Retinal pigment epithelial cell (primary cell): ENCODE measurements around the gene CCDC78.

Source experiments
- DNase-seq: peaks from one replicate; pipeline ENCODE4 v3.0.0-alpha.2; 2010; ENCODE audit warnings: low read depth
- H3K4me3 ChIP-seq: 2 replicates; pipeline ENCODE4 v1.5.1; 2011; ENCODE audit warnings: mild to moderate bottlenecking, low read length, control low read depth, moderate library complexity
- TF ChIP-seq, protein P1 (sequence below): conservative IDR thresholded peaks from 2 replicates; pipeline ENCODE4 v1.5.1; 2011; ENCODE audit warnings: low read depth, low read length, control low read depth, inconsistent platforms

Gene CCDC78

DNA sequence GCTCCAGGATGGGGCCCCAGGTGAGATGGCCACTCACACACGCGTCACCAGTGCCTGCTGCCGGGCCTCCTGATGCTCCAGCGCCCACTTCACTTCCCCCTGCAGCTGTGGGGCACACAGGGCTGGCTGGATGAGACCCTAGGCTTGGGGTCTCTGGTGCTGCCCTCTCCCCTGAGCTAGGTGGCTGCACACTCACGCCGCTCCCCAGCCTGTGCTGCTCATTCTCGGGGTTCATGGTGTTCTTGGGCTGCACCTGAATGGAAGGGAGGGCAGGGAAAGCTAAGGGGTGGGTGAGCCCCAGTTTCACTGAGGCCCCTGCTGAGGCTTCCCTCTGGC lies 1.2 kb downstream of the CCDC78 start:
- TF ChIP-seq, protein P1, sequence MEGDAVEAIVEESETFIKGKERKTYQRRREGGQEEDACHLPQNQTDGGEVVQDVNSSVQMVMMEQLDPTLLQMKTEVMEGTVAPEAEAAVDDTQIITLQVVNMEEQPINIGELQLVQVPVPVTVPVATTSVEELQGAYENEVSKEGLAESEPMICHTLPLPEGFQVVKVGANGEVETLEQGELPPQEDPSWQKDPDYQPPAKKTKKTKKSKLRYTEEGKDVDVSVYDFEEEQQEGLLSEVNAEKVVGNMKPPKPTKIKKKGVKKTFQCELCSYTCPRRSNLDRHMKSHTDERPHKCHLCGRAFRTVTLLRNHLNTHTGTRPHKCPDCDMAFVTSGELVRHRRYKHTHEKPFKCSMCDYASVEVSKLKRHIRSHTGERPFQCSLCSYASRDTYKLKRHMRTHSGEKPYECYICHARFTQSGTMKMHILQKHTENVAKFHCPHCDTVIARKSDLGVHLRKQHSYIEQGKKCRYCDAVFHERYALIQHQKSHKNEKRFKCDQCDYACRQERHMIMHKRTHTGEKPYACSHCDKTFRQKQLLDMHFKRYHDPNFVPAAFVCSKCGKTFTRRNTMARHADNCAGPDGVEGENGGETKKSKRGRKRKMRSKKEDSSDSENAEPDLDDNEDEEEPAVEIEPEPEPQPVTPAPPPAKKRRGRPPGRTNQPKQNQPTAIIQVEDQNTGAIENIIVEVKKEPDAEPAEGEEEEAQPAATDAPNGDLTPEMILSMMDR: no peak
- H3K4me3 ChIP-seq: no peak overlapping the region
- no peak for DNase-seq

DNA sequence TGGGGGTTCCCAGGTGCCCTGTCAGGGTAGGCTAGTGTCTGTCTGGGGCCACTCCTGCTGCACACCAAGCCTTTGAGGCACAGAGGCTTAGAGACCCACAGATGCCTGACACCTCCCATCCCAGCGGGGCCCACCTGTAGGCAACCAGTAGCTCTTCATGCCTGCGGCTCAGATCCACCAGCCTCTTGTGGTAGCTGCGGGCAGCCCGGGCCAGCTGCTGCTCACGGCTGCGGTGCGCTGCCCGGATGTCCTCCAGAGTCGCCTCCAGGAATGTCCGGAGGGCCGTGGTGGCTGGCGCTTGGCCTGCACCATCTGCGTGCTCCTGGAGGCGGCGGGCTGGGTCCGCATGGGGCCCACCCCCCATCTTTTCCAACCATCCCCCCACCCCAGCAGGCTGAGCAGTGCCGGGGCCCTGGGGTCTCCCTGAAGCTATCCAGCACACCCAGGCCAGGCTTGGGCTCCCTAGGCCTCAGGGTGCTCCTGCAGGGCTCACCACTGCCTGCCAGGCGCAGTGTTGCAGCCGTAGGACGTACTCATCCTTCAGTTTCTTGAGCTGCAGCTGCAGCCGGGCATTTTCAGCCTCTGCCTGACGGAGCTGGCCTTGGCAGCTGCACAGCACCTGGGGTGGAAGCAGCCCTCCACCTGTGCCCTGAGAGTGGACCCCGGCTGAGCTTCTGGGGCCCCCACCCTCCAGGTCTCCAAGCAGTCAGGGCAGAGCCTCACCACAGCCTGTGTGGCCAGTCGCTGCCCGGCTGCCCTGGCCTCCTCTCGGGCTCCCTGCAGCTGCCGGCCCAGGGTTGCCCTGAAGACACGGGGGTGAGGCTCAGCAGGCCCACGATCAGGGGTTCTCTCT lies 1.8 kb downstream of the CCDC78 start:
- no peak for DNase-seq
- H3K4me3 ChIP-seq: no peak overlapping the region
- TF ChIP-seq, protein P1: no peak

DNA sequence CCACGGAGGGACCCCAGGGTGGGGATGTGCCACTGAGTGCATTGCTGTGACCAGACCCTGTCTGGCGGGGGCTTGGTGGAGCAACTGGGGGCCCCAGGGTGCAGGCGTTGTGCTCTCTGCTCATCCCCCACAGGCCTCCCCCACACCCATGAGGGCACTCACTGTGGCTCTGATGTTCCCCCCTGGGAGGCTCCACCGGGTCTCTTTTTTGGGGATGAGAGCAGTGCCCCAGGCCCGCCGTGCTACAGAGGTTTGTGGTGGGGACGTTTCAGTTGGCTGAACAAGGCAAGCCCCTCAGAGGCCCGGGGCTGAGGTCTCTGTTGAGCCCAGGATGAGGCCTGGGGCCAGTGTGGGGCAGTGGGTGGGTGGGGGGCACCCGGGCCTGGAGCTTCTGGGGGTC lies 2.5 kb downstream of the CCDC78 start:
- TF ChIP-seq, protein P1: no peak
- DNase-seq: no peak
- no peak overlapping the region for H3K4me3 ChIP-seq

DNA sequence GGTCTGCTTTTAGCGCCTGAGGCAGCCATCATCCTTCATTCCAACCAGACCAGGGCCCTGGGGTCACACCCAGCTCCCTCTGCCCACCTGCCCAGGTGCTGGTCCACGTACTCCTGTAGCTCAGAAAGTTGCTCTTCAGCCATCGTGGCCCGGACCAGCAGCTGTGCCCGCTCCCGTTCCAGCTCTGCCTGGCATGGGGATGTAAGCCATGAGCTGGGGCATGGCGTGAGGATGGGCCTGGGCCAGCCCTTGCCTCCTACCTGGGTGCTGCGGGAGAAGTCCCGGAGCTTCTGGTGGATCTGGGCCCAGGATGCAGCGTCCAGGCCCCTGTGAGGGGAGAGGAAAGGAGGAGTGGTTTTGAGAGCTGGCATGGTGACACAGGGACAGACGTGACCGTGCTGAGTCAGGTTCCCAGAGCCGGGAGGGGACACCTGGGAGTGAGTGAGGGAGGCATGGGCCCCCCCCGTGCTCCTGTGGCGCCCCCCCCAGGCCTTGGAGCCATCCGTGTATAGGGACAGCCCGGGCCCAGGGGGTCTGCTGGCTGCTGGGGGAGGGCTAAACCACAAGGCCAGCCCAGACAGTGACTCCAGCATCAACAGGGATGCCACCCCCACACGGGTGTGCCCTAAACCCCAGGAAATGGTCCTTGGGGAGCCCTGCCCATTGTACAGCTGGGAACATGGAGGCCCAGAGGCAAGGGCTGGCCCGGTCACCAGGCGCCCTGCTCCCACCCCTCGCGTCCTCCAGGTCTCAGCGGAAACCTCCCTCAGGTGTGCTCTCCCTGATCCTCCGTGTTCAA lies 3.2 kb downstream of the CCDC78 start:
- no peak for DNase-seq
- TF ChIP-seq, protein P1: no peak
- no peak overlapping the region for H3K4me3 ChIP-seq

DNA sequence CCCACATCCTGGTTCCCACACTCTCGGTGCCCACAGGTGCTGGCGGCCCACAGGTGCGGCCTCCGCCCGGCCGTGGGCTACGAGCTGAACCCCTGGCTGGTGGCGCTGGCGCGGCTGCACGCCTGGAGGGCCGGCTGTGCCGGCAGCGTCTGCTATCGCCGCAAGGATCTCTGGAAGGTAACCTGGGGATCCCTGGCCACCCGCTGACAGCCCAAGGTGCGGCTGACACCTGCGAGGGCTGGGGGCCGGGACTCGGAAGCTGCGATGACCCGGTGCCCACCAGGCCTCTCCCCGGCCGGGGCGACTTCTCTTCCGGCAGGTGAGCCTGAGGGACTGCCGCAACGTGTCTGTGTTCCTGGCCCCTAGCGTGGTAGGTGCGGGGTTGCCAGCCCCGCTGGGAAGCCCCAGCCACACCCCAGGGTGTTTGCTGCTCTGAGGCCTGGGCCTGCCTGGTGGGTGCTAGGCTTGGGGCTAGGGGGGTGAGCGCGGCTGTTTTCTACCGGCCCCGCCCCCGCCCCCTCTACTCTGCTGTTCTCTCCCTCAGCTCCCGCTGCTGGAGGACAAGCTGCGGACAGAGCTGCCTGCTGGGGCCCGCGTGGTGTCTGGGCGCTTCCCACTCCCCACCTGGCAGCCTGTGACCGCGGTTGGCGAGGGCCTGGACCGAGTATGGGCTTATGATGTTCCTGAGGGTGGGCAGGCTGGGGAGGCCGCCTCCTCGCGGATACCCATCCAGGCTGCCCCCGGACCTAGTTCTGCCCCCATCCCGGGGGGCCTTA lies 4.3 kb downstream of the CCDC78 start:
- no peak for DNase-seq
- TF ChIP-seq, protein P1: no peak
- no peak overlapping the region for H3K4me3 ChIP-seq

DNA sequence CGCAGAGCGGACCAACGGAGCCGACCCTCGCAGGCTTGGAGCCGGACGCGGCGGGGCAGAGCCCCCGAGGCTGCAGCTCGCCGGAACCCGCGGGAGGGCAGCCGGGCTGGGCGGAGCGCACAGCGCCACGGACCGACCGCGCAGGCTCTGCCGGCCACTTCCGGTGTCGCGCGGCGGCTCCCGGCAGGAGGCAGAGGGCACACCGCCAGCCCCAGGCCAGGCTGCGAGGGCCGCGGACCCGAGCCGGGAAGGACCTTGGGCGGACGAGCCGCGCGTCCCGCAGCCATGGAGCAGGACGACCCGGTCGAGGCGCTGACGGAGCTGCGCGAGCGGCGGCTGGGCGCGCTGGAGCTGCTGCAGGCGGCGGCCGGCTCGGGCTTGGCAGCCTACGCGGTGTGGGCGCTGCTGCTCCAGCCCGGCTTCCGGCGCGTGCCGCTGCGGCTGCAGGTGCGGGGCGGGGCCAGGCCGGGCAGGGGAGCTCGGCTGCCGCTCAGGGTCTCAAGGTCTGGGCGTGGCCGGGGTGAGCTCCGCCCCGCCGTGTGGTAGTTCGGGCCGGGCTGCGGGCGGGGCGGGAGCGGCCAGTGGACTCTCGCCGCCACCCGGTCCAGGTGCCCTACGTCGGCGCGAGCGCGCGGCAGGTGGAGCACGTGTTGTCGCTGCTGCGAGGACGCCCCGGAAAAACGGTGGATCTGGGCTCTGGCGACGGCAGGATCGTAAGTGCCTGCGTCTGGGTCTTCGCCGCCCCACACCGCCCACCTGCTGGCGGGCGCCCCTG lies 5.1 kb downstream of the CCDC78 start, which contains the start of gene ANTKMT:
TSS of gene ANTKMT (plus strand) at position 157 of the 775 bp plus-strand sequence. CDS start at position 286, 129 bp downstream.
- TF ChIP-seq, protein P1: no peak
- peak within 1 kb of the TSS; percentile 67 for H3K4me3 ChIP-seq
- no peak for DNase-seq
